ENCODE results near the gene DUSP15. TPM values are rescaled to one million over a fixed set of nuclear protein-coding genes. Genes with fewer than 3 reads are reported as not detected.
A peak's percentile ranks its signal among the peaks of the same experiment; 100 is the strongest.

The DUSP15 gene
- total and polyA plus RNA-seq, 2 of the 4 experiments (the other 2 are of a cell fraction): not detected

GRCh38 chr20:31869673-31869941 is 720 bp downstream of the DUSP15 start:
- Histone ChIP-seq H3K18ac (ENCODE audit: low read depth, low read length) (no peak overlapping the region), H2BK120ac (ENCODE audit: low read depth, low read length) (no peak overlapping the region), H3K4me2 (ENCODE audit: low read depth, low read length) (no peak overlapping the region; the same call in 1 of the 2 replicates), H4K20me1 (ENCODE audit: insufficient read depth, low read length) (no peaks in the 10 kb centered on the region), H3K27ac (ENCODE audit: insufficient read depth, low read length) (no peak overlapping the region), H3K4me1 (ENCODE audit: control insufficient read depth, insufficient read depth, low read length) (no peaks in the 10 kb centered on the region), H4K91ac (ENCODE audit: insufficient read depth, low read depth, low read length) (no peak overlapping the region), H2BK15ac (ENCODE audit: low read depth, low read length) (no peak overlapping the region), H3K4me3 (ENCODE audit: insufficient read depth, low read depth, low read length) (no peak overlapping the region), H2AK5ac (ENCODE audit: low read depth, low read length) (no peak overlapping the region), H2BK20ac (ENCODE audit: low read depth, low read length) (no peak overlapping the region), H2AK9ac (replicated peaks; ENCODE audit: low read depth, low read length, poor library complexity) (no peak overlapping the region), H4K8ac (ENCODE audit: low read depth in 2 of 2, low read length in 2 of 2) (no peak overlapping the region), H3K14ac (replicated peaks; ENCODE audit: low read depth, low read length) (no peak overlapping the region), H3K27me3 (ENCODE audit: control insufficient read depth, insufficient read depth, low read length) (peaks cover 71% of the 10 kb centered on the region), H3K9me3 (ENCODE audit: control insufficient read depth, insufficient read depth, low read length) (peaks cover 2% of the 10 kb centered on the region; the same call in 1 of the 2 replicates), H3K23ac (ENCODE audit: low read depth, low read length) (peak overlapping the region; percentile 93; the same call in 1 of the 2 replicates), H3K36me3 (ENCODE audit: control insufficient read depth, insufficient read depth, low read length) (no peaks in the 10 kb centered on the region), H4K5ac (ENCODE audit: low read depth, low read length) (no peak overlapping the region), H3K79me1 (ENCODE audit: low read depth in 1 of 2, low read length in 2 of 2) (no peaks in the 10 kb centered on the region), H2AFZ (replicated peaks; ENCODE audit: low read length, poor library complexity) (no peak overlapping the region), H3K9me1 (ENCODE audit: insufficient read depth, low read length) (no peaks in the 10 kb centered on the region; the same call in 1 of the 2 replicates), H3K9ac (ENCODE audit: low read depth, low read length) (no peak overlapping the region), H3K4ac (ENCODE audit: low read depth, low read length) (no peak overlapping the region), H3K56ac (ENCODE audit: extremely low read depth, insufficient read depth, low read length) (no peak overlapping the region), H2BK5ac (ENCODE audit: low read depth, low read length, poor library complexity, severe bottlenecking) (no peak overlapping the region)
- ChIA-PET CTCF (no interaction called here), POLR2A (ENCODE audit: unreplicated experiment) (no interaction called here)
- TF ChIP-seq FOS (IDR thresholded peaks at IDR 0.05; ENCODE audit: low read depth, low read length): no peak
- no peak for TF ChIP-seq NFE2L2 (IDR thresholded peaks at IDR 0.05; ENCODE audit: low read depth, low read length)
- no TSS peak for BruUV-seq (replicated peaks)
- in situ Hi-C loops (cut with MboI; ENCODE audit: low sequenced_read_pairs): no loop called here
- ATAC-seq (ENCODE audit: low read depth) (no peak), DNase-seq (no peak)
- dilution Hi-C loops (cut with HindIII; ENCODE audit: low sequenced_read_pairs, unreplicated experiment): no loop called here
- WGBS, 2 experiments (ENCODE audit: extremely low coverage in 2 of 2, insufficient read length in 1 of 2): no CpG with 5 or more reads among the region's 1 CpG
- intact Hi-C loops (cut with micrococcal nuclease): no loop called here
